ENCODE data around the gene ACTR1B.
"Not testable (repeated sequence)": the region's sequence is repeated elsewhere in the genome, so short reads cannot be mapped to it uniquely, and the experiment has no call there.

ACTR1B gene

GRCh38 chr2:97608745-97609144 lies 55.1 kb downstream of the ACTR1B start:
- not testable (repeated sequence) for DNase-seq
